Measurements from ENCODE around the gene WIPF3. TPM values are rescaled to one million over a fixed set of nuclear protein-coding genes. Genes with fewer than 3 reads are reported as not detected.

Gene WIPF3
- total RNA-seq, 2 donors from 2014 or later, result 3.0 to 85.9 TPM

DNA sequence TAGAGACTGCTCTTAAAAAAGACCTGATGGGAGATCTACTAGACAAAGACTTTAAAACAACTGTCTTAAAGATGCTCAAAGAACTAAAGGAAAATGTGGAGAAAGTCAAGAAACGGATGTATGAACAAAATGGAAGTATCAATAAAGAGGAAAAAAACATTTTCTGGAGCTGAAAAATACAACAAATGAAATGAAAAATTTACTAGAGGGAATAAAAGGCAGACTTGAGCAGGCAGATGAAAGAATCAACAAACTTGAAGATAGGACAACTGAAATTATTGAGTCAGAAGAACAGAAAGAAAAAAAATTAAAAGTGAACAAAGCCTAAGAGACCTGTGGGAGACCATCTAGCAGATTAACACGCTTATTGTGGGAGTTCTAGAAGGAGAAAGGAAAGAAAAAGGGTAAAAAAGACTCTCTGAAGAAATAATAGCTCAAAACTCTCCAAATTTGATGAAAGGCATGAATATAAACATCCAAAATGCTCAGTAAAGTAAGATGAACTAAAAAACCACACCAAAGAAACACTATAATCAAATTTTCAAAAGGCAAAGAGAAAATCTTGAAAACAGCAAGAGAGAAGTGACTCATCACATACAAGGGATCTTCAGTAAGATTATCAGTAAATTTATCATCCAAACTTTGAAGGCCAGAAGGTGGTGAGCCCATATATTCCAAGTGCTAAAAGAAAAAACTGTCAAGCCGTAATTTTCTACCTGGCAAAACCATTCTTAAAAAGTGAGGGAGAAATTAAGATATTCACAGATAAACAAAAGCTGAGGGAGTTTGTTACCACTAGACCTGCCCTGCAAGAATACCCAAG lies 100.1 kb downstream of the WIPF3 start:
- H3K27me3 ChIP-seq (replicated peaks; ENCODE audit: insufficient read depth), result no peaks in the 10 kb centered on the region
- TF ChIP-seq POLR2A (IDR thresholded peaks at IDR 0.05) (no peak), POLR2AphosphoS5 (IDR thresholded peaks at IDR 0.05) (no peak)
- TF ChIP-seq, protein P1, sequence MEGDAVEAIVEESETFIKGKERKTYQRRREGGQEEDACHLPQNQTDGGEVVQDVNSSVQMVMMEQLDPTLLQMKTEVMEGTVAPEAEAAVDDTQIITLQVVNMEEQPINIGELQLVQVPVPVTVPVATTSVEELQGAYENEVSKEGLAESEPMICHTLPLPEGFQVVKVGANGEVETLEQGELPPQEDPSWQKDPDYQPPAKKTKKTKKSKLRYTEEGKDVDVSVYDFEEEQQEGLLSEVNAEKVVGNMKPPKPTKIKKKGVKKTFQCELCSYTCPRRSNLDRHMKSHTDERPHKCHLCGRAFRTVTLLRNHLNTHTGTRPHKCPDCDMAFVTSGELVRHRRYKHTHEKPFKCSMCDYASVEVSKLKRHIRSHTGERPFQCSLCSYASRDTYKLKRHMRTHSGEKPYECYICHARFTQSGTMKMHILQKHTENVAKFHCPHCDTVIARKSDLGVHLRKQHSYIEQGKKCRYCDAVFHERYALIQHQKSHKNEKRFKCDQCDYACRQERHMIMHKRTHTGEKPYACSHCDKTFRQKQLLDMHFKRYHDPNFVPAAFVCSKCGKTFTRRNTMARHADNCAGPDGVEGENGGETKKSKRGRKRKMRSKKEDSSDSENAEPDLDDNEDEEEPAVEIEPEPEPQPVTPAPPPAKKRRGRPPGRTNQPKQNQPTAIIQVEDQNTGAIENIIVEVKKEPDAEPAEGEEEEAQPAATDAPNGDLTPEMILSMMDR (IDR thresholded peaks at IDR 0.05), result no peak
- H3K36me3 ChIP-seq, result peaks cover 0 to 4% of the 10 kb centered on the region in 2 donors
- no peak for DNase-seq (ENCODE audit: low spot score)
- no peak overlapping the region for H3K27ac ChIP-seq
- no peaks in the 10 kb centered on the region for H3K4me1 ChIP-seq (replicated peaks)
- intact Hi-C loops (cut with DNase I), result no loop called here
- H3K9me3 ChIP-seq, result no peaks in the 10 kb centered on the region
- no peak overlapping the region for H3K4me3 ChIP-seq
- 100% methylated on average over 3 of the region's 3 CpGs for WGBS

DNA sequence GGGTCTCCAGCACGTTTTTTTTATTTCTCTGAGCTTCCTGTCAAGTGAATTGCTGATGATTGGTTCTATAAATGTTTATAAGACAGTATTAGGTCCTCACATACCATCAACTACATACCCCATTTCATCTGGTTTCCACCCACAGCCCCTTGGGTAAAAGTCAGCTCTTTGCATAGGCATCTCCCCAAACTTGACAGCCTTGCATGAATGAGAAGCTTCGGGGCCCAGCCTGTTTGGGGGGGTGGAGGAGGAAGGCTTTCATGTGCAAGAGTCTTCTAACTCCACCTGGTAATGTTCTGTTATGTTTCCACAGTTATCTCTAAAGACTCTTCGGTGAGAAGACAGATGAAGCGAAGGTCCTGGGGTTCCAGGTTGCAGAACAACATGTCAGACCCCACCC lies 107.9 kb downstream of the WIPF3 start:
- intact Hi-C loops (cut with DNase I), result no loop called here
- no peak overlapping the region for H3K4me3 ChIP-seq
- no peak for DNase-seq (ENCODE audit: low spot score)
- no peak for TF ChIP-seq POLR2AphosphoS5 (IDR thresholded peaks at IDR 0.05)
- TF ChIP-seq, protein P1 (IDR thresholded peaks at IDR 0.05), result no peak
- no peak for TF ChIP-seq POLR2A (IDR thresholded peaks at IDR 0.05)
- H3K27ac ChIP-seq, result no peak overlapping the region
- H3K4me1 ChIP-seq (replicated peaks), result no peaks in the 10 kb centered on the region
- H3K27me3 ChIP-seq (replicated peaks; ENCODE audit: insufficient read depth), result no peaks in the 10 kb centered on the region
- no peaks in the 10 kb centered on the region for H3K36me3 ChIP-seq
- 91% methylated on average over 4 of the region's 4 CpGs for WGBS
- H3K9me3 ChIP-seq, result no peaks in the 10 kb centered on the region

DNA sequence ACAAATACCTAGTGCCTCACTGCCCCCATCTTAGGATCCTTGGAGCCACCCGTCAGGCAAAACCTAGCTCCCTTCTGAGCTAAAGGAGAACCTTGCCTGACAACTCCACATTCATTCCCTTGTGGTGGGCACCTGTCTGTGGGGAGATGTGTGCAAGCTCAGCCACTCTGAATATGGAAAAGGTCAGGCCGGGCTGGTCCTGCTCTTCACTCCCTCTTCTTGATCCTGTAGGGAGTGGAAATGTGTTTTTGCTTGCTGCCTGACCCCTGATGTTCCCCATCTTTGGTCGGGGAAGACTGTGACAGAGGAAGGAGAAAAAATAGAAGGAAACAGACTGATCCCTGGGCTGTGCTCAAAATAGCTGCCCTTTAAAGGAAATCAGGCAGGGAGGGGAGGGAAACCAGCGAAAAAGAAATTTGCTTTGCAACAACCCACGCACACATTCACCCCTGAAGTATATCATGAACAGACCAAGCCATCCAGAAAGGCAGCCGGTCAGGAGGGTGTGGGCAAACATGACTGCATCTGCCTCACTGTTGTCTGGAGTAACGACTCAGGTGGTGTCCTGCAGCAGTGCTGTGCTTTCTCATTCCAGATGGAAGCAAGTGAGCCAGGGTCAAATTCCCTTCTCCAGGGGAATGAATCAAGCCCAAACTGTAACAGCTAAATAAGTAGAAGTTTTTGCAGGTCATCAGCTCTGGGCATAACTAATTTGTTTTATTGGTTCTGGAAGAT lies 109.3 kb downstream of the WIPF3 start:
- H3K4me1 ChIP-seq (replicated peaks), result no peaks in the 10 kb centered on the region
- H3K27ac ChIP-seq, result peak overlapping the region; percentile 20 to 21
- intact Hi-C loops (cut with DNase I), result no loop called here
- H3K27me3 ChIP-seq (replicated peaks; ENCODE audit: insufficient read depth), result no peaks in the 10 kb centered on the region
- WGBS, result 48% methylated on average over 7 of the region's 7 CpGs
- no peaks in the 10 kb centered on the region for H3K9me3 ChIP-seq
- H3K4me3 ChIP-seq, result no peak overlapping the region
- no peak for DNase-seq (ENCODE audit: low spot score)
- H3K36me3 ChIP-seq, result no peaks in the 10 kb centered on the region
- TF ChIP-seq POLR2AphosphoS5 (IDR thresholded peaks at IDR 0.05), result no peak
- no peak for TF ChIP-seq POLR2A (IDR thresholded peaks at IDR 0.05)
- TF ChIP-seq, protein P1 (IDR thresholded peaks at IDR 0.05), result no peak

DNA sequence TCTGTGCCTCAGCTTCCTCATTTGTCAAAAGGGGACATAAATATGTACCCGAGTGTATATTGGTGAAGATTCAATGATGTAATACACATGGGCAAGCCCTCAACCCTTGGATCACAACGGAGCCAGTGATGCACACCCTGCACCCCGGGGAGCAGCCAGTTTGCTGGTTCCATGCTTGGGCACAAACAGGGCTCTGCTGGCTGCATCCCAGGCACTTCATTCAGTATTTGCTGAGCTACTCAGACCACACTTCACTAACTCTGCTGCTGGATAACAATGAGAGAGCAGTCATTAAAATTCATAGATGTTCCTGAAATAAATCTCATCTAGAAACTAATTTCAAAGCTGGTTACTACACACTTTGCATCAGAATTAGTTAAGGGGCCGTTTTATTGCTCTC lies 111.3 kb downstream of the WIPF3 start:
- Histone ChIP-seq H3K4me3 (no peak overlapping the region), H3K9me3 (no peaks in the 10 kb centered on the region), H3K27ac (no peak overlapping the region), H3K27me3 (replicated peaks; ENCODE audit: insufficient read depth) (no peaks in the 10 kb centered on the region), H3K4me1 (replicated peaks) (no peaks in the 10 kb centered on the region), H3K36me3 (no peaks in the 10 kb centered on the region)
- 66% methylated on average over 4 of the region's 4 CpGs for WGBS
- DNase-seq (ENCODE audit: low spot score), result no peak
- intact Hi-C loops (cut with DNase I), result no loop called here
- TF ChIP-seq POLR2A (IDR thresholded peaks at IDR 0.05) (no peak), POLR2AphosphoS5 (IDR thresholded peaks at IDR 0.05) (no peak)
- TF ChIP-seq, protein P1 (IDR thresholded peaks at IDR 0.05), result no peak
